ENCODE measurements around the gene COL9A3.
"Not testable (repeated sequence)": the region's sequence is repeated elsewhere in the genome, so short reads cannot be mapped to it uniquely, and the experiment has no call there.

The COL9A3 gene

GRCh38 chr20:62860391-62860923 lies 43.6 kb downstream of the COL9A3 start:
- no peak for DNase-seq

GRCh38 chr20:62860924-62861691 lies 44.3 kb downstream of the COL9A3 start:
- no peak for DNase-seq

- peak; percentile 37 for DNase-seq
Measured at GRCh38 chr20:62861726-62862336, 45.0 kb downstream of the COL9A3 start, which contains the start of gene TCFL5. TCFL5 (minus strand) TSS chr20:62861822; CDS start chr20:62861670, 152 bp downstream.

GRCh38 chr20:62864207-62864606 lies 47.4 kb downstream of the COL9A3 start:
- no peak for DNase-seq

GRCh38 chr20:62872184-62872847 lies 55.5 kb downstream of the COL9A3 start:
- no peak for DNase-seq

- DNase-seq, result no peak
Measured at GRCh38 chr20:62872862-62873261, 56.0 kb downstream of the COL9A3 start.

- no peak for DNase-seq
Measured at GRCh38 chr20:62873280-62873679, 56.4 kb downstream of the COL9A3 start.

- not testable (repeated sequence) for DNase-seq
Measured at GRCh38 chr20:62873681-62874031, 56.8 kb downstream of the COL9A3 start.

GRCh38 chr20:62874964-62875344 lies 58.1 kb downstream of the COL9A3 start:
- DNase-seq, result no peak

GRCh38 chr20:62875419-62876361 lies 58.8 kb downstream of the COL9A3 start:
- DNase-seq, result peak; percentile 58

GRCh38 chr20:62876501-62876901 lies 59.7 kb downstream of the COL9A3 start:
- no peak for DNase-seq

- DNase-seq, result no peak
Measured at GRCh38 chr20:62876902-62877816, 60.3 kb downstream of the COL9A3 start.

- DNase-seq, result no peak
Measured at GRCh38 chr20:62878244-62879038, 61.6 kb downstream of the COL9A3 start.

- no peak for DNase-seq
Measured at GRCh38 chr20:62879275-62880146, 62.7 kb downstream of the COL9A3 start.

- no peak for DNase-seq
Measured at GRCh38 chr20:62880147-62880934, 63.5 kb downstream of the COL9A3 start.

GRCh38 chr20:62880935-62881661 lies 64.2 kb downstream of the COL9A3 start:
- DNase-seq, result no peak

GRCh38 chr20:62881662-62882395 lies 65.0 kb downstream of the COL9A3 start:
- DNase-seq, result no peak

Measured in NCI-H748 treated with DMSO at 0.1 percent for 48 hours (cell line).